Trophoblast cell (in vitro differentiated cells and primary cell): ENCODE results near the gene SNTG2.
A peak's percentile ranks its signal among the peaks of the same experiment; 100 is the strongest.

Source experiments
- DNase-seq, 2 donors: peaks; one replicate each; pipeline ENCODE4 v3.0.0-alpha.2; 2016
- H2AFZ ChIP-seq: 2 replicates; pipeline ENCODE4 v1.6.1; 2013; ENCODE audit warnings: low read length, moderate library complexity, mild to moderate bottlenecking; ENCODE audit not compliant: insufficient read depth, poor library complexity
- H2AK5ac ChIP-seq: 2 replicates; pipeline ENCODE4 v1.6.1; 2013; ENCODE audit warnings: mild to moderate bottlenecking, low read length
- H2BK120ac ChIP-seq: 2 replicates; pipeline ENCODE4 v1.6.1; 2013; ENCODE audit warnings: low read length, mild to moderate bottlenecking, moderate library complexity; ENCODE audit not compliant: insufficient read depth, poor library complexity
- H2BK12ac ChIP-seq: 2 replicates; pipeline ENCODE4 v1.6.1; 2013; ENCODE audit warnings: mild to moderate bottlenecking, low read length, moderate library complexity
- H2BK5ac ChIP-seq: 2 replicates; pipeline ENCODE4 v1.6.1; 2013; ENCODE audit warnings: low read length, low read depth, moderate library complexity, mild to moderate bottlenecking; ENCODE audit not compliant: poor library complexity
- H3K14ac ChIP-seq: 2 replicates; pipeline ENCODE4 v1.6.1; 2013; ENCODE audit warnings: mild to moderate bottlenecking, low read length
- H3K18ac ChIP-seq: 2 replicates; pipeline ENCODE4 v1.6.1; 2013; ENCODE audit warnings: mild to moderate bottlenecking, low read length
- H3K23ac ChIP-seq: 2 replicates; pipeline ENCODE4 v1.6.1; 2013; ENCODE audit warnings: low read length
- H3K27ac ChIP-seq: 2 replicates; pipeline ENCODE4 v1.5.1; 2013; ENCODE audit warnings: low read depth, mild to moderate bottlenecking, inconsistent platforms, low read length, moderate library complexity
- H3K27me3 ChIP-seq: 2 replicates; pipeline ENCODE4 v1.6.1; 2013; ENCODE audit warnings: inconsistent platforms, mild to moderate bottlenecking, low read length, moderate library complexity; ENCODE audit not compliant: insufficient read depth
- H3K36me3 ChIP-seq, 2 experiments: 1 replicate in 1 of 2; 2 replicates in 1 of 2; pipeline ENCODE4 v1.6.1; 2013; ENCODE audit warnings: low read length in 2 of 2, mild to moderate bottlenecking in 2 of 2, moderate library complexity in 1 of 2; ENCODE audit not compliant: insufficient read depth in 2 of 2, control insufficient read depth in 1 of 2
- H3K4ac ChIP-seq: 2 replicates; pipeline ENCODE4 v1.6.1; 2013; ENCODE audit warnings: low read depth, mild to moderate bottlenecking, low read length, moderate library complexity
- H3K4me1 ChIP-seq, 2 experiments: 1 replicate in 1 of 2; 2 replicates in 1 of 2; pipeline ENCODE4 v1.6.1; 2013; ENCODE audit warnings: low read length in 2 of 2, mild to moderate bottlenecking in 2 of 2, moderate library complexity in 1 of 2; ENCODE audit not compliant: insufficient read depth in 2 of 2, control insufficient read depth in 1 of 2
- H3K4me2 ChIP-seq: 2 replicates; pipeline ENCODE4 v1.6.1; 2013; ENCODE audit warnings: inconsistent platforms, mild to moderate bottlenecking, low read length, moderate library complexity
- H3K4me3 ChIP-seq: 2 replicates; pipeline ENCODE4 v1.5.1; 2013; ENCODE audit warnings: mild to moderate bottlenecking, low read depth, low read length, inconsistent platforms
- H3K79me1 ChIP-seq: one replicate; pipeline ENCODE4 v1.6.1; 2013; ENCODE audit warnings: low read length
- H3K79me2 ChIP-seq: 2 replicates; pipeline ENCODE4 v1.6.1; 2013; ENCODE audit warnings: low read length, mild to moderate bottlenecking; ENCODE audit not compliant: control insufficient read depth, insufficient read depth, poor library complexity
- H3K9ac ChIP-seq: 2 replicates; pipeline ENCODE4 v1.6.1; 2013; ENCODE audit warnings: mild to moderate bottlenecking, low read length
- H3K9me3 ChIP-seq: 2 replicates; pipeline ENCODE4 v1.6.1; 2013; ENCODE audit warnings: low read depth, mild to moderate bottlenecking, control low read depth, inconsistent platforms, low read length; ENCODE audit not compliant: insufficient read depth
- H4K12ac ChIP-seq: 2 replicates; pipeline ENCODE4 v1.6.1; 2013; ENCODE audit warnings: low read depth, mild to moderate bottlenecking, low read length, moderate library complexity
- H4K8ac ChIP-seq: 2 replicates; pipeline ENCODE4 v1.6.1; 2013; ENCODE audit warnings: low read depth, mild to moderate bottlenecking, low read length, moderate library complexity
- H4K91ac ChIP-seq: one replicate; pipeline ENCODE4 v1.6.1; 2013; ENCODE audit warnings: low read depth, mild to moderate bottlenecking, low read length, moderate library complexity
- WGBS: extraction: QIAGEN DNeasy Blood & Tissue Kit; methylation state at CpG from one replicate; pipeline ENCODE4 v1.1.7; 2013; ENCODE audit warnings: missing lambda C conversion rate; ENCODE audit not compliant: insufficient read length, insufficient coverage; ENCODE audit errors: extremely low coverage; 5-methylcytosine and 5-hydroxymethylcytosine counted together

SNTG2 gene

GRCh38 chr2:1405967-1406366, 455.3 kb downstream of the SNTG2 start:
- Histone ChIP-seq H2AK5ac (no peak overlapping the region), H3K23ac (no peak overlapping the region), H3K14ac (no peak overlapping the region), H4K8ac (no peak overlapping the region), H3K4me1 (no peaks in the 10 kb centered on the region), H3K18ac (no peak overlapping the region), H3K36me3 (no peaks in the 10 kb centered on the region), H4K91ac (no peak overlapping the region), H3K79me1 (no peaks in the 10 kb centered on the region), H3K27me3 (no peaks in the 10 kb centered on the region), H3K9me3 (peaks cover 8% of the 10 kb centered on the region), H3K4ac (no peak overlapping the region), H4K12ac (no peak overlapping the region), H3K4me2 (no peak overlapping the region), H3K79me2 (no peaks in the 10 kb centered on the region), H3K27ac (no peak overlapping the region), H3K9ac (no peak overlapping the region), H2AFZ (no peak overlapping the region), H2BK5ac (no peak overlapping the region), H2BK12ac (no peak overlapping the region), H2BK120ac (no peak overlapping the region), H3K4me3 (no peak overlapping the region)
- WGBS: no CpG with 5 or more reads among the region's 3 CpGs
- no peak for DNase-seq

GRCh38 chr2:1406434-1406833, 455.8 kb downstream of the SNTG2 start:
- WGBS: no CpG with 5 or more reads among the region's 2 CpGs
- no peak overlapping the region for H3K23ac ChIP-seq
- H3K27ac ChIP-seq: no peak overlapping the region

DNA sequence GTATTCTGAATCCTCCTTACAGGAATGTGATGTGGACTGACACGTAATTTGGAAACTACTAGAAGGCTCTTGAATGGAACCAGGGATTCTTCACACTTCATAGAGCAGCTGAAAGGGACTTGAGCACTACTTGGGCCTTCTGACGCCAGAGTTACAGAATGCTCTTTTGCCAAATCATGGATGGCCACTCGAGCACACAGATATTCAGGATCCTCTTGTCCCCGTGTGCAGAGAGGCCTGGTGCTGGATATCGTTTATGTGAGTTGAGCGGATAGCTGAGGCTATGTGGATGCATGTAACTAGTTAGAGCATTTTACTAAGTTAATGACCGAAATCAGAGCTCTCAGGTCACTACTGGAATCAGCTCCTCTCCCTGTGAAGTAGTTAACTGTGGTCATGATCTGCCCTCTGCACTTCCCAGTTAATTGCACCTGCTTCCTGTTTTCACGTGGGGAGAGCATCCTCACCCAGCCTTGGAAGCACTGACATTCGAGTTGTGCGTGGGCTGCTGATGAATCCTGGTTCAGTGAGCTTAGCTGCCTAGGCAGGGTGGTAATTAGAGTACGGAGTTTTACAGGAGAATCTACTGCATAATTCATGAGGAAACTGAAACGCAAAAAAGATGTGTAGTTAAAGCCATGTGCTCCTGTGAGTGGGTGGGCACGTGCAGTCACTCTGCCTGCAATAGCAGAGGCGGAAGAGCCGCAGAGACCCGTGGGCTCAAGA, 457.5 kb downstream of the SNTG2 start:
- Histone ChIP-seq H2BK120ac (no peak overlapping the region), H2BK5ac (no peak overlapping the region), H3K14ac (no peak overlapping the region), H3K4ac (no peak overlapping the region), H3K4me1 (no peaks in the 10 kb centered on the region), H3K9me3 (peaks cover 3% of the 10 kb centered on the region), H3K18ac (no peak overlapping the region), H3K79me2 (no peaks in the 10 kb centered on the region), H3K79me1 (no peaks in the 10 kb centered on the region), H2AK5ac (no peak overlapping the region), H4K12ac (no peak overlapping the region), H4K91ac (no peak overlapping the region), H2BK12ac (no peak overlapping the region), H3K4me3 (no peak overlapping the region), H2AFZ (no peak overlapping the region), H3K9ac (no peak overlapping the region), H3K4me2 (no peak overlapping the region), H3K23ac (no peak overlapping the region), H4K8ac (no peak overlapping the region), H3K27ac (no peak overlapping the region), H3K36me3 (no peaks in the 10 kb centered on the region), H3K27me3 (no peaks in the 10 kb centered on the region)
- DNase-seq: peak in 1 of 2 donors; percentile 5
- no CpG with 5 or more reads among the region's 16 CpGs for WGBS

More at GRCh38 chr2:1406434-1406833, 455.8 kb downstream of the SNTG2 start:
- no peaks in the 10 kb centered on the region for H3K36me3 ChIP-seq
- H2BK5ac ChIP-seq: no peak overlapping the region
- no peak overlapping the region for H3K9ac ChIP-seq
- H2AK5ac ChIP-seq: no peak overlapping the region
- no peak overlapping the region for H3K4me2 ChIP-seq
- H3K14ac ChIP-seq: no peak overlapping the region
- H3K79me2 ChIP-seq: no peaks in the 10 kb centered on the region
- H4K91ac ChIP-seq: no peak overlapping the region
- peaks cover 8% of the 10 kb centered on the region for H3K9me3 ChIP-seq
- no peak overlapping the region for H2BK12ac ChIP-seq
- H3K4me1 ChIP-seq: no peaks in the 10 kb centered on the region
- H3K4ac ChIP-seq: no peak overlapping the region
- H2BK120ac ChIP-seq: no peak overlapping the region
- H4K8ac ChIP-seq: no peak overlapping the region
- no peak for DNase-seq
- no peaks in the 10 kb centered on the region for H3K79me1 ChIP-seq
- no peaks in the 10 kb centered on the region for H3K27me3 ChIP-seq
- no peak overlapping the region for H3K4me3 ChIP-seq
- H2AFZ ChIP-seq: no peak overlapping the region
- H4K12ac ChIP-seq: no peak overlapping the region
- H3K18ac ChIP-seq: no peak overlapping the region

GRCh38 chr2:1413156-1413710, 462.6 kb downstream of the SNTG2 start, which contains the start of gene TPO:
Gene TPO, plus strand, starts transcription at chr2:1413463. Its CDS starts 946 bp downstream, at chr2:1414409.
- no CpG with 5 or more reads among the region's 15 CpGs for WGBS
- no peak within 1 kb of the TSS for H2AK5ac ChIP-seq
- no peak within 1 kb of the TSS for H3K27ac ChIP-seq
- no peak within 1 kb of the TSS for H2BK120ac ChIP-seq
- H3K79me1 ChIP-seq: no peaks in the 10 kb centered on the region
- no peak within 1 kb of the TSS for H3K4me2 ChIP-seq
- H3K4me1 ChIP-seq: no peaks in the 10 kb centered on the region
- no peak within 1 kb of the TSS for H2BK5ac ChIP-seq
- H3K18ac ChIP-seq: no peak within 1 kb of the TSS
- H4K12ac ChIP-seq: no peak within 1 kb of the TSS
- H2AFZ ChIP-seq: no peak within 1 kb of the TSS
- DNase-seq: no peak
- H4K8ac ChIP-seq: no peak within 1 kb of the TSS
- H3K36me3 ChIP-seq: no peaks in the 10 kb centered on the region
- H3K9ac ChIP-seq: no peak within 1 kb of the TSS
- H3K9me3 ChIP-seq: no peaks in the 10 kb centered on the region
- no peak within 1 kb of the TSS for H4K91ac ChIP-seq
- H3K27me3 ChIP-seq: no peaks in the 10 kb centered on the region
- no peak within 1 kb of the TSS for H3K14ac ChIP-seq
- no peak within 1 kb of the TSS for H3K4me3 ChIP-seq
- no peak within 1 kb of the TSS for H2BK12ac ChIP-seq
- H3K79me2 ChIP-seq: no peaks in the 10 kb centered on the region
- no peak within 1 kb of the TSS for H3K4ac ChIP-seq
- no peak within 1 kb of the TSS for H3K23ac ChIP-seq
